Epidermal melanocyte (primary cell): ENCODE measurements around the gene RNLS.
"Not testable (repeated sequence)": the region's sequence is repeated elsewhere in the genome, so short reads cannot be mapped to it uniquely, and the experiment has no call there.

Experiments
- DNase-seq: peaks from one replicate; pipeline ENCODE4 v3.0.0; 2011; ENCODE audit warnings: low spot score; ENCODE audit not compliant: insufficient read length

RNLS gene

GRCh38 chr10:88299787-88300186, 283.3 kb downstream of the RNLS start:
- DNase-seq = no peak

GRCh38 chr10:88297103-88297502, 286.0 kb downstream of the RNLS start:
- DNase-seq = no peak

- no peak for DNase-seq
These were observed 289.4 kb downstream of the RNLS start for GRCh38 chr10:88293651-88294230.

- no peak for DNase-seq
These were observed 290.0 kb downstream of the RNLS start for GRCh38 chr10:88293073-88293472.

GRCh38 chr10:88292185-88292514, 291.0 kb downstream of the RNLS start:
- DNase-seq = no peak

- DNase-seq = no peak
These were observed 291.6 kb downstream of the RNLS start for GRCh38 chr10:88291289-88292184.

- no peak for DNase-seq
These were observed 293.8 kb downstream of the RNLS start for GRCh38 chr10:88289342-88289741.

- DNase-seq = no peak
These were observed 294.6 kb downstream of the RNLS start for GRCh38 chr10:88288320-88289059.

- DNase-seq = no peak
These were observed 297.1 kb downstream of the RNLS start for GRCh38 chr10:88286030-88286429.

- no peak for DNase-seq
These were observed 301.3 kb downstream of the RNLS start for GRCh38 chr10:88281592-88282347.

- DNase-seq = no peak
These were observed 302.6 kb downstream of the RNLS start for GRCh38 chr10:88280518-88280917.

GRCh38 chr10:88278912-88279311, 304.2 kb downstream of the RNLS start:
- no peak for DNase-seq

- not testable (repeated sequence) for DNase-seq
These were observed 306.2 kb downstream of the RNLS start for GRCh38 chr10:88276945-88277344.

- no peak for DNase-seq
These were observed 308.8 kb downstream of the RNLS start for GRCh38 chr10:88274286-88274685.

- DNase-seq = no peak
These were observed 309.6 kb downstream of the RNLS start for GRCh38 chr10:88273567-88273966.

GRCh38 chr10:88271761-88272543, 311.2 kb downstream of the RNLS start:
- no peak for DNase-seq

- no peak for DNase-seq
These were observed 312.0 kb downstream of the RNLS start for GRCh38 chr10:88270871-88271713.

GRCh38 chr10:88270061-88270808, 312.9 kb downstream of the RNLS start:
- no peak for DNase-seq

GRCh38 chr10:88262591-88263234, 320.4 kb downstream of the RNLS start:
- no peak for DNase-seq
